Common myeloid progenitor, CD34-positive (primary cell): ENCODE measurements around the gene KRTAP5-7. TPM values are rescaled to one million over a fixed set of nuclear protein-coding genes. Genes with fewer than 3 reads are reported as not detected.
"Not testable (repeated sequence)": the region's sequence is repeated elsewhere in the genome, so short reads cannot be mapped to it uniquely, and the experiment has no call there.

Source experiments
- CTCF ChIA-PET: fragments of 350-600 bp; sonication (Branson Sonifier 250); formaldehyde crosslinking; loops from one replicate; lab custom pipeline; 2021; ENCODE audit warnings: antibody characterized with exemption; lab: Charles Lee
- POLR2A ChIA-PET: fragments of 350-600 bp; sonication (Branson Sonifier 250); formaldehyde crosslinking; loops from one replicate; lab custom pipeline; 2021; ENCODE audit warnings: antibody characterized with exemption; lab: Charles Lee
- DNase-seq, 3 donors: peaks; one replicate each; pipeline versions ENCODE4 v3.0.0 to v3.0.0-alpha.2; 2013
- H3K27ac ChIP-seq, 2 experiments: 1 replicate in 1 of 2; 2 replicates in 1 of 2; pipeline ENCODE4 v1.7.0; 2013; ENCODE audit warnings: inconsistent platforms in 2 of 2, low read length in 2 of 2, mild to moderate bottlenecking in 2 of 2, low read depth in 1 of 2, moderate library complexity in 1 of 2; ENCODE audit not compliant: severe bottlenecking in 2 of 2, insufficient read depth in 1 of 2, poor library complexity in 1 of 2
- H3K27me3 ChIP-seq, 5 experiments: replicated peaks in 2 of 5; 1 replicate in 3 of 5; 2 replicates in 2 of 5; pipeline versions ENCODE4 v1.6.1 to v1.7.0; 2013; ENCODE audit warnings: low read length in 4 of 5, mild to moderate bottlenecking in 2 of 5, moderate library complexity in 2 of 5, inconsistent platforms in 1 of 5; ENCODE audit not compliant: insufficient read depth in 5 of 5, control insufficient read depth in 4 of 5
- H3K36me3 ChIP-seq, 4 experiments: 1 replicate in 2 of 4; 2 replicates in 2 of 4; pipeline versions ENCODE4 v1.6.1 to v1.7.0; 2013; ENCODE audit warnings: low read length in 3 of 4, control low read depth in 1 of 4, mild to moderate bottlenecking in 1 of 4; ENCODE audit not compliant: control insufficient read depth in 4 of 4, insufficient read depth in 4 of 4
- H3K4me1 ChIP-seq, 4 experiments: 1 replicate in 3 of 4; 2 replicates in 1 of 4; pipeline versions ENCODE4 v1.6.1 to v1.7.1; 2013; ENCODE audit warnings: low read length in 3 of 4, mild to moderate bottlenecking in 3 of 4, control low read depth in 1 of 4, inconsistent platforms in 1 of 4, moderate library complexity in 1 of 4; ENCODE audit not compliant: control insufficient read depth in 4 of 4, insufficient read depth in 4 of 4; ENCODE audit errors: control extremely low read depth in 1 of 4
- H3K4me3 ChIP-seq, 7 experiments: 1 replicate in 4 of 7; 2 replicates in 3 of 7; pipeline versions ENCODE4 v1.5.1 to v1.7.0; 2013; ENCODE audit warnings: mild to moderate bottlenecking in 7 of 7, low read length in 6 of 7, moderate library complexity in 6 of 7, inconsistent platforms in 2 of 7, low read depth in 2 of 7, control low read depth in 1 of 7; ENCODE audit not compliant: insufficient read depth in 4 of 7, control insufficient read depth in 1 of 7; ENCODE audit errors: extremely low read depth in 1 of 7
- H3K9me3 ChIP-seq, 5 experiments: 1 replicate in 4 of 5; 2 replicates in 1 of 5; pipeline versions ENCODE4 v1.6.1 to v1.7.1; 2013; ENCODE audit warnings: low read length in 4 of 5, mild to moderate bottlenecking in 2 of 5, inconsistent platforms in 1 of 5, low read depth in 1 of 5, moderate library complexity in 1 of 5; ENCODE audit not compliant: control insufficient read depth in 4 of 5, insufficient read depth in 2 of 5; ENCODE audit errors: control extremely low read depth in 1 of 5
- WGBS: methylation state at CpG from one replicate; pipeline ENCODE4 v1.1.5; 2013; ENCODE audit not compliant: insufficient coverage; 5-methylcytosine and 5-hydroxymethylcytosine counted together
- polyA plus RNA-seq: library from polyadenylated mRNA; unstranded; fragments of 120-200 nt; gene quantifications from one replicate; pipeline ENCODE4 v1.2.1, GENCODE V29; 2013

KRTAP5-7 gene
- 0.25 TPM for polyA plus RNA-seq

DNA sequence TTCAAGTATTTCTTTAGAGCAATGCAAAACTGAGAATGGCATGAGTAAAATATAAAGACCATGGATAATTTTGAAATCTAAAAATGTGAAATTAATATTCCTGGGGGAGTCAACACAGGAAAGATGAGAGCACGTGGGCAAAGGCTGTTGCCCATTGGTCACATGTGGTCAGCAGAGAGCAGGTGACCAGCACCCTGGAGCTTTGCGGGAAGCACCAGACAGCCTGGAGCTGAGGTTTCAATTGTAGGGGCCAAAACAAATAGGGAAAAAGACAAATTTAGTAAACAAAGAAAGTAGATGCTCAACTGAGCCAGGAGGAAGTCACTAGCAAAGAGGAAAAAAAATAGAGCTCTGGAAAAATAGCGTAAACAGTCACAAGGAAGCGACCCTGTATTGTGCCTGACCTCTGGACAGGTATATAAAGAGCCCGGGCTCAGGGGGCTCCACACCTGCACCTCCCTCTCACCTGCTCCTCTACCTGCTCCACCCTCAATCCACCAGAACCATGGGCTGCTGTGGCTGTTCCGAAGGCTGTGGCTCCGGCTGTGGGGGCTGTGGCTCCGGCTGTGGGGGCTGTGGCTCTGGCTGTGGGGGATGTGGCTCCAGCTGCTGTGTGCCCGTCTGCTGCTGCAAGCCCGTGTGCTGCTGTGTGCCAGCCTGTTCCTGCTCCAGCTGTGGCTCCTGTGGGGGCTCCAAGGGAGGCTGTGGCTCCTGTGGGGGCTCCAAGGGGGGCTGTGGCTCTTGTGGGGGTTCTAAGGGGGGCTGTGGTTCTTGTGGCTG is at the start of gene KRTAP5-7:
KRTAP5-7 (plus strand) TSS at position 472 of the 780 bp plus-strand sequence; CDS start at position 506, 34 bp downstream.
- H3K4me1 ChIP-seq, H3K36me3 ChIP-seq, DNase-seq, POLR2A ChIA-PET, H3K27ac ChIP-seq, H3K4me3 ChIP-seq, H3K9me3 ChIP-seq, H3K27me3 ChIP-seq: not testable (repeated sequence)
- CTCF ChIA-PET = interaction anchor here (1.6 kb wide), 1 partner anchor 23 kb away, joined by 3 read pairs; no protein-coding TSS in a partner anchor
- WGBS = 96% methylated on average over 7 of the region's 10 CpGs

DNA sequence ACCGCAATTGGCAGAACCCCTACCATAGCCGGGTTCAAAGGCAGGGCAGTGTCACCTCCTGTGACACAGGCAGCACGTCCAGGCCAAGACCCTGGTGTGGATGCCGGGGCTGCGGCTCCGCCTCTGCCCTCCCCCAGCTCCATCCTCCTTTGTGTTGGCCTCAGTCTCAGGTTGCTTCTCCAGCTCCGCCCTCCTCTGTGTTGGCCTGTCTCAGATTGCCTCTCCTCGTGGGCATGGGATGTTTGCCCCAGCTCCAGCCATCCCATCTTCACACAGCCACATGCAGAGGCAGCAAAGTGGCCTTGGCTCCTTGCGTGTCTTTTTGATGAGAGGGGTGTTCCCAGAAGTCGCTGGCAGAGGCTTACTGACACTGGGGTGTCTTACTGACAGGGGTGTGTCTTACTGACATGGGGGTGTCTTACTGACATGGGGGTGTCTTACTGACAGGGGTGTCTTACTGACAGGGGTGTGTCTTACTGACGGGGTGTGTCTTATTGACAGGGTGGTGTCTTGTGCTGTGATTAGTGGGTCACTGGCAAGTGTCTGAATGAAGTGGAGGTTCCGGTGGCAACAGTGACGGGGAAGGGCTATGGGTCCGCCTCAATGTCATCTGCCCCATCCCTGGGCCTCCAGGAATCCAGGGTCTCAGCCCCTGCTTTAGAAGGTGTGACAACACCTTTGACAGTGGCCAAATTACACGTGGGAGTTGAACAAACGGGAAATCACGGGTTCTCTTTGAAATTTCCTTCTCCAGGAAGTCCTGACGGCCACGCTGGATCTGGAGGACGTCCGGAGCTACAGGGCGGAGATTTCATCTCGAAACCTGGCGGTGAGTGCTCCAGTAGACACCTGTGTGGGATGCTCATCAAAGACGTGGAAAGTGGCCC is 49.2 kb upstream of the KRTAP5-7 start:
- Histone ChIP-seq H3K4me1 (no peaks in the 10 kb centered on the region), H3K9me3 (no peaks in the 10 kb centered on the region), H3K36me3 (peaks cover 5 to 93% (median 83%) of the 10 kb centered on the region in 4 experiments), H3K4me3 (no peak overlapping the region), H3K27ac (no peak overlapping the region), H3K27me3 (no peaks in the 10 kb centered on the region)
- no peak for DNase-seq
- 90% methylated on average over 23 of the region's 25 CpGs for WGBS
- CTCF ChIA-PET = no interaction called here
- POLR2A ChIA-PET = no interaction called here

DNA sequence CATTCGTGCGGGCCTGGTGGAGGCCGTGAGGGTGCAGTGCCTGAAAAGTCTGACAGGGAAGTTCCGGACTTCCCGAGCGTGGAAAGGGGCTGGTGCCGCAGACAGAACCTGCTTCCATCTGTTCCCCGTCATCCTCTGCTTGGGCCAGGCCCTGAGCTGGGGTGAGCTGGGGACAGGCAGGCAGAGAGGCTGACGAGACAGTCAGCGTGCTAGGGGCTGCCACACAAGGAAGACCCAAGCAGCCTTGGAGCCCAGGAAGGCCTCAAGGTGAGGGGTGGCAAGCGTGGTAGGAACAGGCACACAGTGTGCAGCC is 48.6 kb upstream of the KRTAP5-7 start:
- Histone ChIP-seq H3K27ac (no peak overlapping the region), H3K4me1 (no peaks in the 10 kb centered on the region), H3K27me3 (no peaks in the 10 kb centered on the region), H3K36me3 (peaks cover 5 to 93% (median 83%) of the 10 kb centered on the region in 4 experiments), H3K9me3 (no peaks in the 10 kb centered on the region), H3K4me3 (no peak overlapping the region)
- POLR2A ChIA-PET = no interaction called here
- CTCF ChIA-PET = no interaction called here
- WGBS = 100% methylated on average over 9 of the region's 11 CpGs
- no peak for DNase-seq

DNA sequence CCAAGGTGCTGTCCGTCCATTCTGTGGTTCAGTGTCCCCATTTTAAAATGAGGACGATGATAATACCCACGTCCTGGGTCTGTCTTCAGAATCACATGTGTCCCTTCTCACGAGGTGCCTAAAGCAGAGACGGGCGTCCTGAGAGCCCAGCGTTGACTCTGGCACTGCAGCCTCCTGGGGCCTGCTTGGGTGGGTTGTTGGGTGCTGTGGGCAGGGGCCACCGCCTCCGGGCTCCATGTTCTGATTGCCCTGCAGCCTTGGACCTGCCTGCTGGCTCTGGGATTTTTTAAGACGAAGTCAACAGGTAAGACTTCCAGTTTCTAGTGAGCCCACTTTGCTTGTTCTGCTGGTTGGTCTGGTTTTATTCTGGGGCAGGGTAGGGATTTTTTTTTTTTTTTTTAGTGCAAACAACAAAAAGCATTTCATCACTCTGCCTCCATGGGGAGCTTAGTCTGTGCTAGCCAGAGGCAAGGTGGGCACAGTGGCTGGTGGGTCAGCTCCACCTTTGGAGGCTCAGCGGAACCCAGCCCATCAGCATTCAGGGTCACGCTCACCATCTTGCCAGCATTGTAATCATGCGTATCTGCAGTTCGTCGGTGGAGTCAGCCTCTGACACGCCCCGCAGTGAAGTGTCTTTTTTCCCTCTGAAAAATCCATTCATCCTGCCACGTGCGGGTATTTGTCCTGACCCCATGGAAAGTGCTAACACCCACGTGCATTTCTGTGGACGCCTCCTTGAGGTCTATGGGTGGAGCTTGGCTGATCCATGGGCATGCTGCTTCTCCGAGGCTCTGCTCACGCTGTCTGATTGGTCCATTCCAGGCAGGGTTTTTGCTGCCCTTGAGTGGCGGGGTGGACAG is 45.7 kb upstream of the KRTAP5-7 start:
- DNase-seq = no peak
- CTCF ChIA-PET = no interaction called here

GRCh38 chr11:71482216-71482615 is 44.9 kb upstream of the KRTAP5-7 start:
- ChIA-PET CTCF (no interaction called here), POLR2A (interaction anchor here (0.6 kb wide), 1 partner anchor 10 kb away, joined by 3 read pairs; no protein-coding TSS in a partner anchor)
- H3K9me3 ChIP-seq = no peaks in the 10 kb centered on the region
- peaks cover 6 to 91% (median 83%) of the 10 kb centered on the region in 4 experiments for H3K36me3 ChIP-seq
- no peak overlapping the region for H3K27ac ChIP-seq
- no peaks in the 10 kb centered on the region for H3K27me3 ChIP-seq
- H3K4me1 ChIP-seq = no peaks in the 10 kb centered on the region
- WGBS = 100% methylated on average over 7 of the region's 18 CpGs
- no peak overlapping the region for H3K4me3 ChIP-seq
- no peak for DNase-seq

More for the DNA sequence above, 45.7 kb upstream of the KRTAP5-7 start:
- Histone ChIP-seq H3K4me1 (no peaks in the 10 kb centered on the region), H3K9me3 (no peaks in the 10 kb centered on the region), H3K27ac (no peak overlapping the region), H3K36me3 (peaks cover 8 to 94% (median 88%) of the 10 kb centered on the region in 4 experiments), H3K27me3 (no peaks in the 10 kb centered on the region), H3K4me3 (no peak overlapping the region)
- POLR2A ChIA-PET = no interaction called here
- 97% methylated on average over 23 of the region's 24 CpGs for WGBS

GRCh38 chr11:71482746-71483364 is 44.2 kb upstream of the KRTAP5-7 start:
- H3K4me1 ChIP-seq = no peaks in the 10 kb centered on the region
- DNase-seq = no peak
- H3K27me3 ChIP-seq = no peaks in the 10 kb centered on the region
- ChIA-PET CTCF (no interaction called here), POLR2A (interaction anchor here (0.6 kb wide), 1 partner anchor 9 kb away, joined by 3 read pairs; no protein-coding TSS in a partner anchor)
- H3K27ac ChIP-seq = no peak overlapping the region
- WGBS = 97% methylated on average over 11 of the region's 13 CpGs
- H3K9me3 ChIP-seq = no peaks in the 10 kb centered on the region
- H3K36me3 ChIP-seq = peaks cover 6 to 89% (median 78%) of the 10 kb centered on the region in 4 experiments
- no peak overlapping the region for H3K4me3 ChIP-seq
